ENCODE data around the gene BCAS2. TPM values are rescaled to one million over a fixed set of nuclear protein-coding genes. Genes with fewer than 3 reads are reported as not detected.

BCAS2 gene
- total RNA-seq, 2 experiments from 2014 or later = 39.3 to 40.8 TPM

DNA sequence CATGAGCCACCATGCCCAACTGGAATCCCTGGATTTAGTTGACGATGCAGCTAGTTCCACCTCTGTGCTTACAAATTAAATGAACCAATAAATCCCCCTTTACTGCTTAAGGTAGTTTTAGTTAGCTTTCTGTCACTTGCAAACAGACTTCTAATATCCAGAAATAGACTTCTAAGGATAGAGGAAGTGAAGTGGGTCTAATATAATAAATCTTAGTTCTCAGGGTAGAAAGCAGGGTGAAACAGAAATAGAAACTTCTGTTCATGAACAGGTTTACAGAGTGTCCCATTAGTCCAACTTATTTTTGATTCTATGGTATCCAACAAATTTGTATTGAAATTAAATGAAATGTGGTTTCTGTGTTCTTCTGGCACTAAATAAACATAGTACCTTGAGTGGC, 20.1 kb downstream of the BCAS2 start:
- BruUV-seq (replicated peaks) = no TSS peak
- Histone ChIP-seq H3K79me2 (ENCODE audit: insufficient read depth, low read depth, low read length) (no peaks in the 10 kb centered on the region), H2AFZ (ENCODE audit: low read length) (no peak overlapping the region), H3K9me2 (ENCODE audit: insufficient read depth, low read length) (no peaks in the 10 kb centered on the region), H3K36me3 (ENCODE audit: insufficient read depth, low read length) (peaks cover 31% of the 10 kb centered on the region), H3K9me3 (ENCODE audit: low read length) (no peaks in the 10 kb centered on the region), H3K4me1 (ENCODE audit: insufficient read depth, low read length, poor library complexity, severe bottlenecking) (no peaks in the 10 kb centered on the region), H3K4me2 (ENCODE audit: low read length) (no peak overlapping the region), H3K4me3 (ENCODE audit: low read depth, low read length, poor library complexity, severe bottlenecking) (no peak overlapping the region), H4K20me1 (ENCODE audit: insufficient read depth, low read length) (no peaks in the 10 kb centered on the region), H3K27ac (ENCODE audit: low read depth, low read length, poor library complexity, severe bottlenecking) (no peak overlapping the region)
- ChIA-PET POLR2A (interaction anchor here (0.7 to 1.0 kb wide), 2 partner anchors 19 to 134 kb away, joined by 3 to 4 read pairs; no protein-coding TSS in a partner anchor), CTCF (ENCODE audit: unreplicated experiment) (no interaction called here)
- intact Hi-C loops (cut with micrococcal nuclease; ENCODE audit: unreplicated experiment) = no loop called here
- DNase-seq (ENCODE audit: low spot score) = no peak
- TF ChIP-seq EZH2phosphoT487 (IDR thresholded peaks at IDR 0.05; ENCODE audit: borderline replicate concordance, low read depth, low read length) = no peak
- TF ChIP-seq, protein P1, sequence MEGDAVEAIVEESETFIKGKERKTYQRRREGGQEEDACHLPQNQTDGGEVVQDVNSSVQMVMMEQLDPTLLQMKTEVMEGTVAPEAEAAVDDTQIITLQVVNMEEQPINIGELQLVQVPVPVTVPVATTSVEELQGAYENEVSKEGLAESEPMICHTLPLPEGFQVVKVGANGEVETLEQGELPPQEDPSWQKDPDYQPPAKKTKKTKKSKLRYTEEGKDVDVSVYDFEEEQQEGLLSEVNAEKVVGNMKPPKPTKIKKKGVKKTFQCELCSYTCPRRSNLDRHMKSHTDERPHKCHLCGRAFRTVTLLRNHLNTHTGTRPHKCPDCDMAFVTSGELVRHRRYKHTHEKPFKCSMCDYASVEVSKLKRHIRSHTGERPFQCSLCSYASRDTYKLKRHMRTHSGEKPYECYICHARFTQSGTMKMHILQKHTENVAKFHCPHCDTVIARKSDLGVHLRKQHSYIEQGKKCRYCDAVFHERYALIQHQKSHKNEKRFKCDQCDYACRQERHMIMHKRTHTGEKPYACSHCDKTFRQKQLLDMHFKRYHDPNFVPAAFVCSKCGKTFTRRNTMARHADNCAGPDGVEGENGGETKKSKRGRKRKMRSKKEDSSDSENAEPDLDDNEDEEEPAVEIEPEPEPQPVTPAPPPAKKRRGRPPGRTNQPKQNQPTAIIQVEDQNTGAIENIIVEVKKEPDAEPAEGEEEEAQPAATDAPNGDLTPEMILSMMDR (conservative IDR thresholded peaks at IDR 0.05; ENCODE audit: low read length) = no peak

DNA sequence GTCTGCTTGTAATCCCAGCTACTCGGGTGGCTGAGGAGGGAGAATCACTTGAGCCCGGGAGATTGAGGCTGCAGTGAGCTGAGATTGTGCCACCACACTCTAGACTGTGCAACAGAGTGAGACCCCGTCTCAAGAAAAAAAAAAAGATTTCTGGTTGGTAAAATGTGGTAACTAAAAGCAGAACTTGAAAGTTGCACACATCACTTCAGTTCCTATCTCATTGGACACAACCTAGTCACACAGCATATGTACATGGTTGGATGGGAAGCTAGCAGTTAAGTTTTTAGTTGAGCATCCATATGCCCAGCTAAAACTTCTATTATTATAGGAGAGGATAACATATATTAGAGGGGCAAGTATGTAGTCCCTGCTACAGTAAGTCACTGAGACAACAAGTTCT, 22.1 kb downstream of the BCAS2 start:
- no peak overlapping the region for H3K4me3 ChIP-seq (ENCODE audit: low read depth, low read length, poor library complexity, severe bottlenecking)
- ChIA-PET CTCF (ENCODE audit: unreplicated experiment) (interaction anchor here (0.6 to 0.7 kb wide), 2 partner anchors 19 to 213 kb away, joined by 3 to 5 read pairs; no protein-coding TSS in a partner anchor), POLR2A (interaction anchor here (0.7 to 0.9 kb wide), 3 partner anchors 8 to 213 kb away, joined by 3 to 5 read pairs (median 3); no protein-coding TSS in a partner anchor)
- no peaks in the 10 kb centered on the region for H3K9me2 ChIP-seq (ENCODE audit: insufficient read depth, low read length)
- no peaks in the 10 kb centered on the region for H4K20me1 ChIP-seq (ENCODE audit: insufficient read depth, low read length)
- no peak overlapping the region for H3K4me2 ChIP-seq (ENCODE audit: low read length)
- no peaks in the 10 kb centered on the region for H3K79me2 ChIP-seq (ENCODE audit: insufficient read depth, low read depth, low read length)
- no peaks in the 10 kb centered on the region for H3K4me1 ChIP-seq (ENCODE audit: insufficient read depth, low read length, poor library complexity, severe bottlenecking)
- DNase-seq (ENCODE audit: low spot score) = no peak
- H2AFZ ChIP-seq (ENCODE audit: low read length) = no peak overlapping the region
- no peak for TF ChIP-seq EZH2phosphoT487 (IDR thresholded peaks at IDR 0.05; ENCODE audit: borderline replicate concordance, low read depth, low read length)
- TF ChIP-seq, protein P1 (conservative IDR thresholded peaks at IDR 0.05; ENCODE audit: low read length) = no peak
- H3K36me3 ChIP-seq (ENCODE audit: insufficient read depth, low read length) = peaks cover 12% of the 10 kb centered on the region; the same call in 1 of the 2 replicates
- BruUV-seq (replicated peaks) = no TSS peak
- H3K9me3 ChIP-seq (ENCODE audit: low read length) = no peaks in the 10 kb centered on the region
- intact Hi-C loops (cut with micrococcal nuclease; ENCODE audit: unreplicated experiment) = loop anchor here (2.0 to 10.0 kb wide), 3 partner anchors 55 to 582 kb away; partner anchors contain the start of gene OLFML3
- H3K27ac ChIP-seq (ENCODE audit: low read depth, low read length, poor library complexity, severe bottlenecking) = no peak overlapping the region

DNA sequence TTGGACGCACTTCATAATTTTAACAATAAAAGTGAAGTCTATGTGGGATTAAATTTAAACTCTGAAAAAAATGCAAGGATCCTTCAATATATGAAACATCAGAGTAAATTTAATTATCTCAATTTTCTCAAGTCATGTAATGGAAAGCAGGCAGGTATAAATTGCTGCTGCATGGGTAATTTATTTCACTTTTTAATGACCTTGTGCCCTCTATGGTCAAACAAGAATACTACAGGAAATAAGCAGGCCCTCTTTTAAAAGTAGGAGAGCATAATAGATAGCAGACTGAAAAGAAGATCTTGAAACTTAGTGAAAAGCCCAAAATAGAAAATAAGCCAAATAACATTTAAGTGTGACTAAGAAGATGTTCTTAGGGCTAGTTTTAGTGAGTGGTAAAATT, 22.9 kb downstream of the BCAS2 start:
- intact Hi-C loops (cut with micrococcal nuclease; ENCODE audit: unreplicated experiment) = loop anchor here (2.0 to 10.0 kb wide), 3 partner anchors 56 to 581 kb away; partner anchors contain the start of gene OLFML3
- peak; percentile 57 for DNase-seq (ENCODE audit: low spot score)
- Histone ChIP-seq H3K4me3 (ENCODE audit: low read depth, low read length, poor library complexity, severe bottlenecking) (no peak overlapping the region), H3K27ac (ENCODE audit: low read depth, low read length, poor library complexity, severe bottlenecking) (no peak overlapping the region), H3K79me2 (ENCODE audit: insufficient read depth, low read depth, low read length) (no peaks in the 10 kb centered on the region), H3K9me2 (ENCODE audit: insufficient read depth, low read length) (no peaks in the 10 kb centered on the region), H3K36me3 (ENCODE audit: insufficient read depth, low read length) (peaks cover 6% of the 10 kb centered on the region; the same call in 1 of the 2 replicates), H3K9me3 (ENCODE audit: low read length) (no peaks in the 10 kb centered on the region), H3K4me2 (ENCODE audit: low read length) (no peak overlapping the region), H4K20me1 (ENCODE audit: insufficient read depth, low read length) (no peaks in the 10 kb centered on the region), H3K4me1 (ENCODE audit: insufficient read depth, low read length, poor library complexity, severe bottlenecking) (no peaks in the 10 kb centered on the region), H2AFZ (ENCODE audit: low read length) (no peak overlapping the region)
- ChIA-PET POLR2A (interaction anchor here (0.7 kb wide), 2 partner anchors 9 to 152 kb away, joined by 3 read pairs; no protein-coding TSS in a partner anchor), CTCF (ENCODE audit: unreplicated experiment) (no interaction called here)
- BruUV-seq (replicated peaks) = no TSS peak
- TF ChIP-seq, protein P1 (conservative IDR thresholded peaks at IDR 0.05; ENCODE audit: low read length) = peak; percentile 88
- TF ChIP-seq EZH2phosphoT487 (IDR thresholded peaks at IDR 0.05; ENCODE audit: borderline replicate concordance, low read depth, low read length) = no peak

All from OCI-LY7 (cell line).